Stimulated activated CD8-positive, alpha-beta memory T cell treated with anti-CD3 and anti-CD28 coated beads, Interleukin-4, amount 100 ng/mL, for 48 hours (primary cell): ENCODE data around the gene RNF113A.
"Not testable (repeated sequence)": the region's sequence is repeated elsewhere in the genome, so short reads cannot be mapped to it uniquely, and the experiment has no call there.

Experiments used
- DNase-seq: peaks from one replicate; pipeline ENCODE4 v3.0.0-alpha.2; 2020

RNF113A gene

DNA sequence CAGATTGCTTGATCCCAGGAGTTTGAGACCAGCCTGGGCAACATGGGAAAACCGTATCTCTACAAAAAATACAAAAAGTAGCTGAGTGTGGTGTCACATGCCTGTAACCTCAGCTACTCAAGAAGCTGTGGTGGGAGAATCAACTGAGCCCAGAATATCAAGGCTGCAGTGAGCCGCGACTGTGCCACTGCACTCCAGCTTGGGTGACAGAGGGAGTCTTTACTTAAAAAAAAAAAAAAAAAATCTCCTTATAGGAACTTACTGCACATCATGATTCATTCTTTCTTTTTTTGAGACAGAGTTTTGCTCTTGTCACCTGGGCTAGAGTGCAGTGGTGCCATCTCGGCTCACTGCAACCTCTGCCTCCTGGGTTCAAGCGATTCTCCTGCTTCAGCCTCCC is 43.1 kb downstream of the RNF113A start:
- DNase-seq = no peak

DNA sequence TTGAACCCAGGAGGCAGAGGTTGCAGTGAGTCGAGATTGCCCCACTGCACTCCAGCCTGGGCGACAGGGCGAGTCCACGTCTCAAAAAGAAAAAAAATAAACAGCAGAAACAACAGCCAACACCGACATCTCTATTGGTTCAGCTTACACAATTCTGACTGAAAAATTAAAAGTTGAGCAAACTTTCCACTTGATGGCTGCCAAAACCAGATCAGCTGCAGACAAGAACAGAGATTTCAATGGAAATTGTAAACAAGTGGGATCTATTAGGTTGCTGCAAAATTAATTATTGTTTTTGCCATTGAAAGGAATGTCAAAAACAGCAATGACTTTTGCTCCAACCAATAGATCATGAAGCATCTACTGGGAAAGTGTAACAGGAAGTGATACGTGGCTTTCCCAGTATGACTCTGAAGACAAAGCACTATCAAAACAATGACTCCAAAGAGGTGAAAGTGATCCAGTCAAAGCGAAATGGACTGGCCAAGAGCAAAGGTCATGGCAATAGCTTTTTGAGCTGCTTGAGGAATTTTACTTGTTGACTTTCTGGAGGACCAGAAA is 45.1 kb downstream of the RNF113A start:
- DNase-seq = no peak

DNA sequence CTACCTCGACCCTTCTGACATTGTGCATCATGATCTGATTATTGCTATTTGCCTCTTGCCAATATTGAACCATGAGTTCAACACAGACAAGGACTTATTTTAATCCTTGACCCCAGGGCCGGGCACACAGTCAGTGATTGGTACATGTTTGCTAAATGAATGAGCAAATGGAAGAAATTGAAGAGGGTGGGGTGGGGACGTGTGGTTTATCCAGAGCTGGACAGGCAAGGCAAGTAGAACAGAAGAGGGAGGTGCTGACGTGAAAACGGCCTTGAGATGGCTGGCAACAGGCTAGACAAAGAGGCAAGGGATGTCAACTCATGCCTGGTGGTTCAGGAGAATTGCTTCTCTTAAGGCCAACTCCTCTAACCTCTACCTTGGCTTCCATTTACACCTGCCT is 47.3 kb downstream of the RNF113A start:
- DNase-seq = not testable (repeated sequence)

DNA sequence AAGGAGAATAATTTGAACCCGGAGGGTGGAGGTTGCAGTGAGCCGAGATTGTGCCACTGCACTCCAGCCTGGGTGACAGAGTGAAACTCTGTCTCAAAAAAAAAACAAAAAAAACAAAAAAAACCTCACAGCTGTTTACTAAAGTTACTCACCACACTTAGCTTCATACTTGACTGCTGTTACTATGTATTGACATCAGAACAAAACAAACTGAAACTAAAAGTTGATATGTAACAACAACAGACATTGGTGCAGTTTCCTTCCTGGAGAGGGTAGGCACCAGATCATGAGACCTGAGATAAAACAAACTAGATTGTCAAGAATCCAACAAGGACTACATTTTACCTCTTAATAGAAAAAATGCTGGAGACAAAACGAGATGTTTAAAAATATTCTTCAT is 49.8 kb downstream of the RNF113A start:
- not testable (repeated sequence) for DNase-seq
